ENCODE results near the gene SALL3.

The SALL3 gene

DNA sequence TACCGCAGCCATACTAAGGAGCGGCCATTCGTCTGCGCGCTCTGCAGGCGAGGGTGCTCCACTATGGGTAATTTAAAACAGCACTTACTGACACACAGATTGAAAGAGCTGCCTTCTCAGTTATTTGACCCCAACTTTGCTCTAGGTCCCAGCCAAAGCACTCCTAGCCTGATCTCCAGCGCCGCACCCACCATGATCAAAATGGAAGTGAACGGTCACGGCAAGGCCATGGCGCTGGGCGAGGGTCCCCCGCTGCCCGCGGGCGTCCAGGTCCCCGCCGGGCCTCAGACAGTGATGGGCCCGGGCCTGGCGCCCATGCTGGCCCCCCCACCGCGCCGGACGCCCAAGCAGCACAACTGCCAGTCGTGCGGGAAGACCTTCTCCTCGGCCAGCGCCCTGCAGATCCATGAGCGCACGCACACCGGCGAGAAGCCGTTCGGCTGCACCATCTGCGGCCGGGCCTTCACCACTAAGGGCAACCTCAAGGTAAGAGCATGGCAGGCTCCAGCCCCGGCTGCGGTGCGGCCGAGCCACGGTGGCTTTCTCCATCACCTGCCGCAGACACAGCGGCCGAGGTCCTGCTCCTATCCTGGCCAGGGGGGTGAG, 15.5 kb downstream of the SALL3 start:
- Histone ChIP-seq H2AFZ (ENCODE audit: low read depth) (no peak overlapping the region), H3K27me3 (ENCODE audit: insufficient read depth, low read depth) (no peaks in the 10 kb centered on the region), H3K4me3 (IDR thresholded peaks at IDR 0.05; ENCODE audit: insufficient read depth, low read depth, low read length) (no peak overlapping the region), H3K4me1 (ENCODE audit: low read depth, poor library complexity, severe bottlenecking) (no peaks in the 10 kb centered on the region), H4K20me1 (ENCODE audit: insufficient read depth) (no peaks in the 10 kb centered on the region), H3K79me2 (ENCODE audit: insufficient read depth, low read depth) (no peaks in the 10 kb centered on the region), H3K4me2 (no peak overlapping the region), H3K9ac (no peak overlapping the region), H3K36me3 (ENCODE audit: insufficient read depth) (no peaks in the 10 kb centered on the region), H3K27ac (no peak overlapping the region)
- TF ChIP-seq, protein P1, sequence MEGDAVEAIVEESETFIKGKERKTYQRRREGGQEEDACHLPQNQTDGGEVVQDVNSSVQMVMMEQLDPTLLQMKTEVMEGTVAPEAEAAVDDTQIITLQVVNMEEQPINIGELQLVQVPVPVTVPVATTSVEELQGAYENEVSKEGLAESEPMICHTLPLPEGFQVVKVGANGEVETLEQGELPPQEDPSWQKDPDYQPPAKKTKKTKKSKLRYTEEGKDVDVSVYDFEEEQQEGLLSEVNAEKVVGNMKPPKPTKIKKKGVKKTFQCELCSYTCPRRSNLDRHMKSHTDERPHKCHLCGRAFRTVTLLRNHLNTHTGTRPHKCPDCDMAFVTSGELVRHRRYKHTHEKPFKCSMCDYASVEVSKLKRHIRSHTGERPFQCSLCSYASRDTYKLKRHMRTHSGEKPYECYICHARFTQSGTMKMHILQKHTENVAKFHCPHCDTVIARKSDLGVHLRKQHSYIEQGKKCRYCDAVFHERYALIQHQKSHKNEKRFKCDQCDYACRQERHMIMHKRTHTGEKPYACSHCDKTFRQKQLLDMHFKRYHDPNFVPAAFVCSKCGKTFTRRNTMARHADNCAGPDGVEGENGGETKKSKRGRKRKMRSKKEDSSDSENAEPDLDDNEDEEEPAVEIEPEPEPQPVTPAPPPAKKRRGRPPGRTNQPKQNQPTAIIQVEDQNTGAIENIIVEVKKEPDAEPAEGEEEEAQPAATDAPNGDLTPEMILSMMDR (conservative IDR thresholded peaks at IDR 0.05; ENCODE audit: low read depth, low read length): no peak

DNA sequence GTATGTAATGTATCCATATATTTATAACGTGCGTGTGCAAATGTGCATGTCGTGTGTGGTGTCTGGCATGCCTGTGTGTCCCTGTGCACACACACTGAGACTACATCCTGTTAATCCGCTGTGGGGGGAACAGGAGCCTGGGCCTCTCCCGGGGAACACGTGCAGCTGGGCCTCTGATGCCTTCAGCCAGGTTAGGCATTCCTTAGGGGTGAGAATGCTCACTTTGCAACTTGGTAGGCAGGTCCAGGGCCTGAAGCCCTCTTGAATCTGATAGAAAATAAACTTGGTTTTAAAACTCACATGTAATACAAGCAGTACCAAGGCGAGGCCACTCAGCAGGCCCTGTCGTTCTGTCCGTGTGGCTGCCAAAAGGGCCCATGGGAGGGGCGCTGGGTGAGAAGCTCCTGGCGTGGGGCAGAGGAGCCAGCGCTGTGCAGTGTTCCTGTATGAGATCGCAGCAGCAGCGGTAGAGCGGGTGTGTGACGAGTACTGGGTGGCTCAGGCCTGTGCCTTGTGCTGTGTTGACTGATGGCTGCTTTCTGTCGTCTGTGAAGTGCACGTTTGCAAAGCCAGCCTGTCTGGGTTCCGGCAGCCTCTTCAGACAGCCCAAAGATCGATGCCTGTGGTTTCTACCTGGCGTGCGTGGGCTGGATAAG, 16.2 kb downstream of the SALL3 start:
- Histone ChIP-seq H3K79me2 (ENCODE audit: insufficient read depth, low read depth) (no peaks in the 10 kb centered on the region), H3K27me3 (ENCODE audit: insufficient read depth, low read depth) (no peaks in the 10 kb centered on the region), H3K4me2 (no peak overlapping the region), H3K36me3 (ENCODE audit: insufficient read depth) (no peaks in the 10 kb centered on the region), H3K4me3 (IDR thresholded peaks at IDR 0.05; ENCODE audit: insufficient read depth, low read depth, low read length) (no peak overlapping the region), H4K20me1 (ENCODE audit: insufficient read depth) (no peaks in the 10 kb centered on the region), H3K4me1 (ENCODE audit: low read depth, poor library complexity, severe bottlenecking) (no peaks in the 10 kb centered on the region), H2AFZ (ENCODE audit: low read depth) (no peak overlapping the region), H3K9ac (no peak overlapping the region), H3K27ac (no peak overlapping the region)
- TF ChIP-seq, protein P1 (conservative IDR thresholded peaks at IDR 0.05; ENCODE audit: low read depth, low read length): no peak

DNA sequence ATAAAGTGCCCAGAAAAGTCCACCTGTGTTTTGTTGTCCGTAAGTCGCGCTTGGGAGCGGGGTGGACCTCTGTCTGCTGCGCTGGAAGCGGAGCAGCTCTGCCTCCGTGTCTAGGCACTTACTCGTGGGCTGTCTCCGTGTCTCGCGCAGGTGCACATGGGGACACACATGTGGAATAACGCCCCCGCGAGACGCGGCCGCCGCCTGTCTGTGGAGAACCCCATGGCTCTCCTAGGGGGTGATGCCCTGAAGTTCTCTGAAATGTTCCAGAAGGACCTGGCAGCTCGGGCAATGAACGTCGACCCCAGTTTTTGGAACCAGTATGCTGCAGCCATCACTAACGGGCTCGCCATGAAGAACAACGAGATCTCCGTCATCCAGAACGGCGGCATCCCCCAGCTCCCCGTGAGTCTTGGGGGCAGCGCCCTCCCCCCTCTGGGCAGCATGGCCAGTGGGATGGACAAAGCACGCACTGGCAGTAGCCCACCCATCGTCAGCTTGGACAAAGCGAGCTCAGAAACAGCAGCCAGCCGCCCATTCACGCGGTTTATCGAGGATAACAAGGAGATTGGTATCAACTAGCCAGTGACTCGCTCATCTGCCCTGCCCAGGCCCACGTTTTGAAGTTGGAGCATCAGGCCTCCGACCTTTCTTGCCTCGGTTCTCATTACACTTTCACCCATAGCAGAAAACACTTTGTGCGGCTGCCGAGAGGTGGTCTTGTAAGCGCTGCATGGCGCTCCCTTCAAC, 17.3 kb downstream of the SALL3 start:
- Histone ChIP-seq H3K79me2 (ENCODE audit: insufficient read depth, low read depth) (no peaks in the 10 kb centered on the region), H3K27me3 (ENCODE audit: insufficient read depth, low read depth) (no peaks in the 10 kb centered on the region), H2AFZ (ENCODE audit: low read depth) (no peak overlapping the region), H3K36me3 (ENCODE audit: insufficient read depth) (no peaks in the 10 kb centered on the region), H3K4me2 (no peak overlapping the region), H3K4me3 (IDR thresholded peaks at IDR 0.05; ENCODE audit: insufficient read depth, low read depth, low read length) (no peak overlapping the region), H3K9ac (no peak overlapping the region), H4K20me1 (ENCODE audit: insufficient read depth) (no peaks in the 10 kb centered on the region), H3K4me1 (ENCODE audit: low read depth, poor library complexity, severe bottlenecking) (no peaks in the 10 kb centered on the region), H3K27ac (no peak overlapping the region)
- TF ChIP-seq, protein P1 (conservative IDR thresholded peaks at IDR 0.05; ENCODE audit: low read depth, low read length): no peak

DNA sequence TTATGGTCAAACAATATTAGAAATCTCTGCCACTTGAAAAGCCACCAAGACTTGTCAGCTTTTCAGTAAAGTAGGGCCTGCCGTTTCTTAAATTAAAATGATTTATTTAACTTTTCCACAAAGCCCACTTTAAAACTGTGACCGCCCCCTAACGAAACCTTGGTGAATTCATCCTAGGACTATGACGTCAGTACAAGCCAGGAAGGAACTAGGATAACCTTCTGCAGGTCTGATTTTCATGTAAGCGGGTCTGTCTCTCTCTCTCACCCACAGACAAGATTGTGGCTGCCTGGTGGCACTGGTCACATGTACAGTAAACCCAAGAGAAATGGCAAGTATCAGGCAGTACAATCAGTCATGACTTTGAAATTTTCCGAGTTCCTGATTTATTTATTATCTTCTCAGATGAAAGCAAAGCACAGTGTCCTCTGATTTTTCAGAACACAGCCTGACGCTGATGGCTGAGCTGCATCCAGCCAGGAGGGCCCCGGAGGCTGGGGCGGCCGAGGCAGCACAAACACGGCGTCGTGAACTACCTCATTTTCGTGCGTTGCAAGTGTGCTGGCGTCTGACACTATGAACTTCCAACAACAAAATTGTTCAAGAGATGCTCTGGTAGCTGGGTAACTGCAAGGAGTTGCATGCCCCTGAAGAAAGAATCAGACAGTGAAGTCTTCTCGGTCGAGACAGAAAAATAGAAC, 18.9 kb downstream of the SALL3 start:
- Histone ChIP-seq H4K20me1 (ENCODE audit: insufficient read depth) (no peaks in the 10 kb centered on the region), H3K4me2 (no peak overlapping the region), H3K4me1 (ENCODE audit: low read depth, poor library complexity, severe bottlenecking) (no peaks in the 10 kb centered on the region), H3K79me2 (ENCODE audit: insufficient read depth, low read depth) (no peaks in the 10 kb centered on the region), H3K4me3 (IDR thresholded peaks at IDR 0.05; ENCODE audit: insufficient read depth, low read depth, low read length) (no peak overlapping the region), H3K36me3 (ENCODE audit: insufficient read depth) (no peaks in the 10 kb centered on the region), H3K27me3 (ENCODE audit: insufficient read depth, low read depth) (no peaks in the 10 kb centered on the region), H3K9ac (no peak overlapping the region), H3K27ac (no peak overlapping the region), H2AFZ (ENCODE audit: low read depth) (no peak overlapping the region)
- TF ChIP-seq, protein P1 (conservative IDR thresholded peaks at IDR 0.05; ENCODE audit: low read depth, low read length): no peak

Data from KMS-11 (cell line).